K562 (cell line): ENCODE measurements around the gene PRKG1. TPM values are rescaled to one million over a fixed set of nuclear protein-coding genes. Genes with fewer than 3 reads are reported as not detected.

ENCODE experiments used
- CHD1 ChIP-seq: fragments of 200-600 bp; sonication (generic); IDR thresholded peaks from one replicate; pipeline ENCODE4 v1.6.1; 2012; ENCODE audit warnings: mild to moderate bottlenecking, moderate library complexity, low read length, inconsistent platforms
- ETS2 ChIP-seq: IDR thresholded peaks from 2 replicates; pipeline ENCODE4 v1.6.1; 2016; ENCODE audit warnings: borderline replicate concordance, missing genetic modification characterization, mild to moderate bottlenecking, moderate library complexity, missing compliant biosample characterization; ENCODE audit not compliant: poor library complexity, severe bottlenecking
- MTA1 ChIP-seq: fragments of 450-650 bp; IDR thresholded peaks from 2 replicates; pipeline ENCODE4 v1.6.1; 2017; ENCODE audit warnings: borderline replicate concordance
- NCOR1 ChIP-seq: fragments of 450-650 bp; IDR thresholded peaks from 2 replicates; pipeline ENCODE4 v1.6.1; 2016; ENCODE audit warnings: mild to moderate bottlenecking, moderate library complexity
- PHF21A ChIP-seq: fragments of 450-650 bp; IDR thresholded peaks from 2 replicates; pipeline ENCODE4 v1.6.1; 2017; ENCODE audit warnings: low read depth, borderline replicate concordance
- ZNF79 ChIP-seq: fragments of 250-450 bp; sonication (Bioruptor Pico); IDR thresholded peaks from 2 replicates; pipeline ENCODE4 v1.4.0; 2020; ENCODE audit warnings: low read depth, mild to moderate bottlenecking, moderate library complexity
- polyA plus RNA-seq, 8 experiments: library from polyadenylated mRNA; depleted of rRNA in 4 of 8; stranded (reverse) in 5 of 8; unstranded in 3 of 8; fragments of >200 nt; fragmentation: Nextera tagmentation in 2 of 8; fragmentation: Illumina TruSeq in 1 of 8; extraction: Ambion mirVana in 2 of 8; extraction: Trizol in 1 of 8; gene quantifications; 2 replicates each; pipeline versions ENCODE4 v1.2.1 to v1.2.3, GENCODE V29; 2011 to 2014; ENCODE audit warnings: inconsistent platforms in 1 of 8, missing spikeins in 1 of 8
- total RNA-seq, 7 experiments: library from RNA; depleted of rRNA in 6 of 7; stranded (reverse); fragments of >200 nt in 6 of 7; fragmentation: Illumina TruSeq in 2 of 7; extraction: Trizol in 2 of 7; gene quantifications; 2 replicates each; pipeline versions ENCODE4 v1.2.1 to v1.2.3, GENCODE V29; 2011 to 2021; ENCODE audit warnings: low replicate concordance in 1 of 7
- TF ChIP-seq, protein P1 (sequence below), 2 experiments: fragments of 450-650 bp; IDR thresholded peaks; 2 replicates each; pipeline ENCODE4 v1.6.1; 2016; ENCODE audit warnings: mild to moderate bottlenecking in 2 of 2, borderline replicate concordance in 1 of 2, low read depth in 1 of 2, moderate library complexity in 1 of 2
- TF ChIP-seq, protein P2 (sequence below): fragments of 450-650 bp; IDR thresholded peaks from 2 replicates; pipeline ENCODE4 v1.7.1; 2018; ENCODE audit warnings: mild to moderate bottlenecking, low read depth; ENCODE audit not compliant: partially characterized antibody
- TF ChIP-seq, protein P3 (sequence below): sonication (generic); IDR thresholded peaks from 2 replicates; pipeline ENCODE4 v1.6.1; 2016
- TF ChIP-seq, protein P4 (sequence below): fragments of 250-450 bp; sonication (Bioruptor Pico); IDR thresholded peaks from 2 replicates; pipeline ENCODE4 v1.8.0; 2021; ENCODE audit warnings: moderate library complexity, mild to moderate bottlenecking, inconsistent platforms

Gene PRKG1
- total and polyA plus RNA-seq, 9 of the 15 experiments (the other 6 are each of a cell fraction or from before 2014, with no cell fraction given): 0.22 TPM; not detected in 8

DNA sequence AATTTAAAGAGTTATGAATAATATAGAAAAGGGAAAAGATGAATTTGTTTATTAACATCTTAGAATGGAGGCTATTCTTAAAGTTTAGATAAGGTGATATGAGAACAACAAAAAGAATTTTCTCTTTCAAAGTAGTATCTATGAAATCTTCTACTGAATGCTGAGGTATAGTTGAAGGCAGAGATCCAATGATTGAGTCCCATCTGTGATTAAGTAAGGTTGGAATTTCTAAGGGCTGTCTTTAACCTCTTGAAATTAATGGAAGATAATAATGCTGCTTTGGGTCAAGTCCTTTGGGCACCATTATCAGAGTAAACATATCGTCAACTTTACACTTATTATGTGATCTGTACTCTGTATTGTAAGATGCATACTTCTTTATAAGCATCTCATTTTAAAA lies 307.9 kb downstream of the PRKG1 start (continued):
- TF ChIP-seq, protein P1, sequence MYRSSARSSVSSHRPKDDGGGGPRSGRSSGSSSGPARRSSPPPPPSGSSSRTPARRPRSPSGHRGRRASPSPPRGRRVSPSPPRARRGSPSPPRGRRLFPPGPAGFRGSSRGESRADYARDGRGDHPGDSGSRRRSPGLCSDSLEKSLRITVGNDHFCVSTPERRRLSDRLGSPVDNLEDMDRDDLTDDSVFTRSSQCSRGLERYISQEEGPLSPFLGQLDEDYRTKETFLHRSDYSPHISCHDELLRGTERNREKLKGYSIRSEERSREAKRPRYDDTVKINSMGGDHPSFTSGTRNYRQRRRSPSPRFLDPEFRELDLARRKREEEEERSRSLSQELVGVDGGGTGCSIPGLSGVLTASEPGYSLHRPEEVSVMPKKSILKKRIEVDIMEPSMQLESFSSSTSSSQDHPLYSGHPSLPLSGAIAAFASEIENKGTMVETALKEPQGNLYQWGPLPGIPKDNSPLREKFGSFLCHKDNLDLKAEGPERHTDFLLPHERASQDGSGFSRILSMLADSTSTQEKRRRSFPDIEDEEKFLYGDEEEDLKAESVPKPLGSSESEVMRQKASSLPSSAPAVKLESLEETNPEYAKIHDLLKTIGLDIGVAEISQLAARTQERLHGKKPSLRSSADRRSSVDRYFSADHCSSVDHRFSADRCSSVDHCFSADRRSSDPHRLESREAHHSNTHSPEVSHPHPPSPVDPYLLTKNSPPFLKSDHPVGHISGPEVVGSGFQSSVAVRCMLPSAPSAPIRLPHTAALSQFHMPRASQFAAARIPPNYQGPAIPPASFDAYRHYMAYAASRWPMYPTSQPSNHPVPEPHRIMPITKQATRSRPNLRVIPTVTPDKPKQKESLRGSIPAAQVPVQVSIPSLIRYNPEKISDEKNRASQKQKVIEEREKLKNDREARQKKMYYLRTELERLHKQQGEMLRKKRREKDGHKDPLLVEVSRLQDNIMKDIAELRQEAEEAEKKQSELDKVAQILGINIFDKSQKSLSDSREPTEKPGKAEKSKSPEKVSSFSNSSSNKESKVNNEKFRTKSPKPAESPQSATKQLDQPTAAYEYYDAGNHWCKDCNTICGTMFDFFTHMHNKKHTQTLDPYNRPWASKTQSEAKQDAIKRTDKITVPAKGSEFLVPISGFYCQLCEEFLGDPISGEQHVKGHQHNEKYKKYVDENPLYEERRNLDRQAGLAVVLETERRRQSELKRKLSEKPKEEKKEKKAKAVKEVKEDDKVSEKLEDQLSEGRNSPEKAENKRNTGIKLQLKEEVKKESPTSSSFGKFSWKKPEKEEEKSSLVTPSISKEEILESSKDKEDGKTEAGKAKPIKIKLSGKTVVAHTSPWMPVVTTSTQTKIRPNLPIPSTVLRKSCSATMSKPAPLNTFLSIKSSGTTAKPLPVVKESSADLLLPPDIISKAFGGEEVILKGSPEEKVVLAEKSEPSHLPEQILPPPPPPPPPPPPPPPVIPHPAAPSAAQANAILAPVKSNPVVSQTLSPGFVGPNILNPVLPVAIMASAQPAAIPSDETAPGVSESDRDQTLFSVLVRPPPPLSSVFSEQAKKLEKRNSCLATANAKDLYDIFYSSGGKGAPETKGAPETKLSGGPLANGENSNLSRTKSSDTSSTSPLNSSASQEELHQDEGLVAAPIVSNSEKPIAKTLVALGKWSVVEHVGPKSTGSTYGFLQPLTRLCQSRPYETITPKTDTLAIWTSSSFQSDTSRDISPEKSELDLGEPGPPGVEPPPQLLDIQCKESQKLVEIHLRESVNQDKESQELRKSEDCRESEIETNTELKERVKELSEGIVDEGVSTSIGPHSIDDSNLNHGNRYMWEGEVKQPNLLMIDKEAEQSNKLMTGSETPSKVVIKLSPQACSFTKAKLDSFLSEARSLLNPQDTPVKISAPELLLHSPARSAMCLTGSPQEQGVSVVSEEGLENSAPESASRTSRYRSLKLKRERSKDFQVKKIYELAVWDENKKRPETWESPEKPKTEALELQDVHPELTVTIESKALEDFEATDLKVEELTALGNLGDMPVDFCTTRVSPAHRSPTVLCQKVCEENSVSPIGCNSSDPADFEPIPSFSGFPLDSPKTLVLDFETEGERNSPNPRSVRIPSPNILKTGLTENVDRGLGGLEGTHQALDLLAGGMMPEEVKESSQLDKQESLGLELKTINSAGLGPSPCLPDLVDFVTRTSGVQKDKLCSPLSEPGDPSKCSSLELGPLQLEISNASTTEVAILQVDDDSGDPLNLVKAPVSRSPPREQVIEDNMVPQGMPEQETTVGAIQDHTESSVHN (IDR thresholded peaks at IDR 0.05; ENCODE audit: borderline replicate concordance in 1 of 2, low read depth in 1 of 2): no peak
- no peak for TF ChIP-seq ETS2 (tag)
- no peak for TF ChIP-seq CHD1
- TF ChIP-seq ZNF79 (CRISPR knock-in tag): no peak
- no peak for TF ChIP-seq PHF21A
- TF ChIP-seq, protein P2, sequence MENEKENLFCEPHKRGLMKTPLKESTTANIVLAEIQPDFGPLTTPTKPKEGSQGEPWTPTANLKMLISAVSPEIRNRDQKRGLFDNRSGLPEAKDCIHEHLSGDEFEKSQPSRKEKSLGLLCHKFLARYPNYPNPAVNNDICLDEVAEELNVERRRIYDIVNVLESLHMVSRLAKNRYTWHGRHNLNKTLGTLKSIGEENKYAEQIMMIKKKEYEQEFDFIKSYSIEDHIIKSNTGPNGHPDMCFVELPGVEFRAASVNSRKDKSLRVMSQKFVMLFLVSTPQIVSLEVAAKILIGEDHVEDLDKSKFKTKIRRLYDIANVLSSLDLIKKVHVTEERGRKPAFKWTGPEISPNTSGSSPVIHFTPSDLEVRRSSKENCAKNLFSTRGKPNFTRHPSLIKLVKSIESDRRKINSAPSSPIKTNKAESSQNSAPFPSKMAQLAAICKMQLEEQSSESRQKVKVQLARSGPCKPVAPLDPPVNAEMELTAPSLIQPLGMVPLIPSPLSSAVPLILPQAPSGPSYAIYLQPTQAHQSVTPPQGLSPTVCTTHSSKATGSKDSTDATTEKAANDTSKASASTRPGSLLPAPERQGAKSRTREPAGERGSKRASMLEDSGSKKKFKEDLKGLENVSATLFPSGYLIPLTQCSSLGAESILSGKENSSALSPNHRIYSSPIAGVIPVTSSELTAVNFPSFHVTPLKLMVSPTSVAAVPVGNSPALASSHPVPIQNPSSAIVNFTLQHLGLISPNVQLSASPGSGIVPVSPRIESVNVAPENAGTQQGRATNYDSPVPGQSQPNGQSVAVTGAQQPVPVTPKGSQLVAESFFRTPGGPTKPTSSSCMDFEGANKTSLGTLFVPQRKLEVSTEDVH: no peak
- TF ChIP-seq MTA1: no peak
- TF ChIP-seq NCOR1: no peak
- TF ChIP-seq, protein P3, sequence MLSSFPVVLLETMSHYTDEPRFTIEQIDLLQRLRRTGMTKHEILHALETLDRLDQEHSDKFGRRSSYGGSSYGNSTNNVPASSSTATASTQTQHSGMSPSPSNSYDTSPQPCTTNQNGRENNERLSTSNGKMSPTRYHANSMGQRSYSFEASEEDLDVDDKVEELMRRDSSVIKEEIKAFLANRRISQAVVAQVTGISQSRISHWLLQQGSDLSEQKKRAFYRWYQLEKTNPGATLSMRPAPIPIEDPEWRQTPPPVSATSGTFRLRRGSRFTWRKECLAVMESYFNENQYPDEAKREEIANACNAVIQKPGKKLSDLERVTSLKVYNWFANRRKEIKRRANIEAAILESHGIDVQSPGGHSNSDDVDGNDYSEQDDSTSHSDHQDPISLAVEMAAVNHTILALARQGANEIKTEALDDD: no peak
- TF ChIP-seq, protein P4, sequence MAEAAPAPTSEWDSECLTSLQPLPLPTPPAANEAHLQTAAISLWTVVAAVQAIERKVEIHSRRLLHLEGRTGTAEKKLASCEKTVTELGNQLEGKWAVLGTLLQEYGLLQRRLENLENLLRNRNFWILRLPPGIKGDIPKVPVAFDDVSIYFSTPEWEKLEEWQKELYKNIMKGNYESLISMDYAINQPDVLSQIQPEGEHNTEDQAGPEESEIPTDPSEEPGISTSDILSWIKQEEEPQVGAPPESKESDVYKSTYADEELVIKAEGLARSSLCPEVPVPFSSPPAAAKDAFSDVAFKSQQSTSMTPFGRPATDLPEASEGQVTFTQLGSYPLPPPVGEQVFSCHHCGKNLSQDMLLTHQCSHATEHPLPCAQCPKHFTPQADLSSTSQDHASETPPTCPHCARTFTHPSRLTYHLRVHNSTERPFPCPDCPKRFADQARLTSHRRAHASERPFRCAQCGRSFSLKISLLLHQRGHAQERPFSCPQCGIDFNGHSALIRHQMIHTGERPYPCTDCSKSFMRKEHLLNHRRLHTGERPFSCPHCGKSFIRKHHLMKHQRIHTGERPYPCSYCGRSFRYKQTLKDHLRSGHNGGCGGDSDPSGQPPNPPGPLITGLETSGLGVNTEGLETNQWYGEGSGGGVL (CRISPR knock-in tag): no peak
